ENCODE data around the gene SLC39A3. TPM values are rescaled to one million over a fixed set of nuclear protein-coding genes. Genes with fewer than 3 reads are reported as not detected.

The SLC39A3 gene
- total and polyA plus RNA-seq, 2 experiments from 2014 or later: 33.5 to 47.4 TPM

DNA sequence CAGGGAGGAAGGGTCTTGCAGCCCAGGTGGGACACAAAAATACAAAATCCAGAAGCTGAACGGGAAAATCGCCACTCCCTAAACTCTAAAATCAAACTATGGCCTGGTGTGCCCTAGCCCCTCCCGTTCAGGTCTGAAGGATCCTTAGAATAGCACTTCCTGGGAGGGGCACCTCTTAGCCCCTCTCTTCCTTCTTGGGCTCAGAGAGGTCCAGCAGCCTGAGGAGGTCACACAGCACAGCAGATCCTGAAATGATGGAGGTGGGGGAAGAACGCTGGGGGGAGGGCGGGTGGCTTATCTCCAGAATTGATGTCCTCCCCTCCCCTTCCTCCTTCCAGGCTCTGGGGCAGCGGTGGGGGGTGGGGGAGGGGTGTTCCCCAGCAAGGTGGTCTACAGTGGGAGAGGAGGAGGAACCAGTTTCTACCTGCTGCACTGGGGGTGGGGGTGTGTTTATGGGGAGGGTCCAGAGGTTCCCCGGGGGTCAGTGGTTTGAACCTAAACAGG is 20.5 kb downstream of the SLC39A3 start:
- no peak overlapping the region for H3K27ac Mint-ChIP-seq
- ATAC-seq (no peak), DNase-seq (ENCODE audit: low spot score) (peak; percentile 23)
- peaks cover 18% of the 10 kb centered on the region for H3K27me3 Mint-ChIP-seq (ENCODE audit: insufficient read depth, low read depth, poor library complexity)
- 0 out of 2 replicates have a peak, but pooled peaks cover 6% of the 10 kb centered on the region for H3K27me3 ChIP-seq (ENCODE audit: insufficient read depth)
- 0 out of 2 replicates have a peak, but pooled peaks cover 5% of the 10 kb centered on the region for H3F3A ChIP-seq (replicated peaks; ENCODE audit: low read depth)
- H3K9me2 ChIP-seq (ENCODE audit: insufficient read depth): no peaks in the 10 kb centered on the region
- H3K79me2 ChIP-seq (replicated peaks; ENCODE audit: insufficient read depth): no peaks in the 10 kb centered on the region
- H3K36me3 Mint-ChIP-seq (ENCODE audit: low read depth): peaks cover 21% of the 10 kb centered on the region
- H3K4me2 ChIP-seq: peak overlapping the region; percentile 94
- H3K4me3 Mint-ChIP-seq: peak overlapping the region; percentile 70
- TF ChIP-seq ZNF114 (CRISPR knock-in tag; IDR thresholded peaks at IDR 0.05) (no peak), ZNF462 (CRISPR knock-in tag; IDR thresholded peaks at IDR 0.05) (no peak), CTCF (conservative IDR thresholded peaks at IDR 0.05; ENCODE audit: low read depth in 2 of 2) (no peak), POLR2AphosphoS5 (IDR thresholded peaks at IDR 0.05; ENCODE audit: low read depth) (no peak), EZH2 (IDR thresholded peaks at IDR 0.05; ENCODE audit: low read depth, unreplicated experiment) (no peak), CREB1 (CRISPR knock-in tag; IDR thresholded peaks at IDR 0.05; ENCODE audit: low read depth) (no peak), NANOG (IDR thresholded peaks at IDR 0.05; ENCODE audit: borderline replicate concordance) (no peak), EZH2phosphoT487 (IDR thresholded peaks at IDR 0.05; ENCODE audit: unreplicated experiment) (no peak), ZNF331 (CRISPR knock-in tag; IDR thresholded peaks at IDR 0.05; ENCODE audit: low read depth) (no peak), STAT1 (IDR thresholded peaks at IDR 0.05; ENCODE audit: unreplicated experiment) (no peak), JUNB (IDR thresholded peaks at IDR 0.05; ENCODE audit: unreplicated experiment) (no peak), REST (IDR thresholded peaks at IDR 0.05; ENCODE audit: unreplicated experiment) (no peak), ETS1 (IDR thresholded peaks at IDR 0.05) (no peak)
- peak overlapping the region; percentile 76; the same call in 1 of the 2 replicates for H3K4me3 ChIP-seq
- peaks cover 12% of the 10 kb centered on the region; the same call in 1 of the 2 replicates for H3K4me1 ChIP-seq (ENCODE audit: insufficient read depth)
- H3K4me1 Mint-ChIP-seq: peaks cover 12% of the 10 kb centered on the region
- no peak overlapping the region for H3K27ac ChIP-seq (ENCODE audit: low read depth)
- no peak overlapping the region for H2AFZ ChIP-seq
- no peaks in the 10 kb centered on the region for H4K20me1 ChIP-seq (replicated peaks; ENCODE audit: insufficient read depth)
- H3K36me3 ChIP-seq (ENCODE audit: insufficient read depth): no peaks in the 10 kb centered on the region
- peaks cover 11% of the 10 kb centered on the region for H3K9me3 Mint-ChIP-seq

Measured in GM23338 (cell line).